Activated CD4-positive, CD25-positive, alpha-beta regulatory T cell treated with anti-CD3 and anti-CD28 coated beads, Interleukin-2, amount 50 U/mL, for 16 hours (primary cell): ENCODE results near the gene RNF40.
"Not testable (repeated sequence)": the region's sequence is repeated elsewhere in the genome, so short reads cannot be mapped to it uniquely, and the experiment has no call there.

Experiments
- DNase-seq: peaks from one replicate; pipeline ENCODE4 v3.0.0-alpha.2; 2020; ENCODE audit warnings: low read depth, low spot score

RNF40 gene

DNA sequence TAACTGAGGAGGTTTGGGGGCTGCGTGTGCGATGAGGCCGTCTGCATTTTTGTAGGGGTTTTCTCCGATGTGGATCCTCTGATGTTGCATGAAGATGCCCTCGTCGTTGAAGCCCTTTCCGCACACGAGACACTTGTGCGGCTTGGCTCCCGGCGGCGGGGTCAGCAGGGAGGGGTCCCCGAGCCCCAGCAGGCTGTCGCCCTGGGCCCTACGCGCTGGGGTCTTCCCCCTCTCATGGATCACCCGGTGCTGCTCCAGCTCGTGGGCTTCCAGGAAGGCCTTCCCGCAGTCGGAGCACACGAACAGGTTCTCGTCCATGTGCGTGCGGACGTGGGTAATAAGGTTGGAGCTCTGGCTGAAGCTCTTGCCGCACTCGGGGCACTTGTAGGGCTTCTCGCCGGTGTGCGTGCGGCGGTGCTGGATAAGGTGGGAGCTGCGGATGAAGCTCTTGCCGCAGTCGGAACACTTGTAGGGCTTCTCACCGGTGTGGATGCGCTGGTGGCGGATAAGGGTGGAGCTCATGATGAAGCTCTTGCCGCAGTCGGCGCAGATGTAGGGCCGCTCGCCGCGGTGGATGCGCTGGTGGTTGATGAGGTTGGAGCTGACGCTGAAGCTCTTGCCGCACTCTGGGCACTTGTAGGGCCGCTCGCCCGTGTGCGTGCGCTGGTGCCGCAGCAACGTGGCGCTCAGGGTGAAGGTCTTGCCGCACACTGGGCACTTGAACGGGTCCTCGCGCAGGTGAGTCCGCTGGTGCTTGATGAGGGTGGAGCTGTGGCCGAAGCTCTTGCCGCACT, 20.6 kb downstream of the RNF40 start:
- DNase-seq: no peak

DNA sequence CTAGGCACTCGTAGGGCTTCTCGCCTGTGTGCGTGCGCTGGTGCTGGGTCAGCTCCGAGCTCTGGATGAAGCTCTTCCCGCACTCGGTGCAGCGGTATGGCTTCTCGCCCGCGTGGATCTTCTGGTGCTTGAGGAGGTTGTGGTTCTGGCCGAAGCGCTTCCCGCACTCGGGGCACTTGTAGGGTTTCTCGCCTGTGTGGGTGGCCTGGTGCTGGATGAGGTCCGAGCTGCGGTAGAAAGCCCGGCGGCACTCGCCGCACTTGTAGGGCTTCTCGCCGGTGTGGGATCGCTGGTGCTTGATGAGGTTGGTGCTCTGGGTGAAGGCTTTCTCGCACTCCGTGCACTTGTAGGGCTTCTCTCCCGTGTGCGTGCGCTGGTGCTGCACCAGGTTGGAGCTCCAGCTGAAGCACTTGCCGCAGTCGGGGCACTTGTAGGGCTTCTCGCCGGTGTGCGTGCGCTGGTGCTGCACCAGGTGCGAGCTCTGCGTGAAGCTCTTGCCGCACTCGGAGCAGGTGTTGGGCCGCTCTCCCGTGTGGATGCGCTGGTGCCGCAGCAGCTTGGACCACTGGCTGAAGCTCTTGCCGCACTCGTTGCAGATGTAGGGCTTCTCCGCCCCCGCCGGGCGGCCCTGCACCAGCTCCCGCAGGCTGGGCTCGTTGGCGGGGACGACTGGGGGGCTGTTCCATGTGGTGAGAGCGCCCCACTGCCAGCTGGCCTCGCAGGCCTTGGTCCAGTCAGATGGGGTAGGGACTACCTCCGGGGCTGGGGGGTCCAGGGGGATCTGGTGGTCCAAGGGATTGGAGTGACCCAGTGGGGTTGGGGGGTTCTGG, 21.4 kb downstream of the RNF40 start:
- DNase-seq: no peak

DNA sequence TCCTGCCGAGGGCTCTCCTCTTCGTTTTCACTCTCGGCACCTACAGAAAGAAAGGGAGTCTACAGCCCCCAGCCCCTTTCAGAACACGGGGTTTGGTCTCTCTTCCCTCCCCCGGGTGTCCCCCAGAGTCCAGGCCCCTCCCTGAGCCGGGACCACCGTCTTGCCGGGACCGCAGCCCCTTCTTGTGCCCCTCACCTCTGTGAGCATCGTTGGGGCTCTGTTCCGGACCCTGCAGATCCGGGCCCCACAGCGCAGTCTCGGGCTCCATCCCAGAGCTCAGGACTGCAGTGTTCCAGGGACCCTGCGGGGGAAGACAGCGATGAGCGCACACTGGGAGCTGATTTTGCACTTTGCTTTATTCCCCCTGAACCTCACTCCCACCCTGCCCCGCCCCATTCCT, 22.1 kb downstream of the RNF40 start:
- DNase-seq: no peak

DNA sequence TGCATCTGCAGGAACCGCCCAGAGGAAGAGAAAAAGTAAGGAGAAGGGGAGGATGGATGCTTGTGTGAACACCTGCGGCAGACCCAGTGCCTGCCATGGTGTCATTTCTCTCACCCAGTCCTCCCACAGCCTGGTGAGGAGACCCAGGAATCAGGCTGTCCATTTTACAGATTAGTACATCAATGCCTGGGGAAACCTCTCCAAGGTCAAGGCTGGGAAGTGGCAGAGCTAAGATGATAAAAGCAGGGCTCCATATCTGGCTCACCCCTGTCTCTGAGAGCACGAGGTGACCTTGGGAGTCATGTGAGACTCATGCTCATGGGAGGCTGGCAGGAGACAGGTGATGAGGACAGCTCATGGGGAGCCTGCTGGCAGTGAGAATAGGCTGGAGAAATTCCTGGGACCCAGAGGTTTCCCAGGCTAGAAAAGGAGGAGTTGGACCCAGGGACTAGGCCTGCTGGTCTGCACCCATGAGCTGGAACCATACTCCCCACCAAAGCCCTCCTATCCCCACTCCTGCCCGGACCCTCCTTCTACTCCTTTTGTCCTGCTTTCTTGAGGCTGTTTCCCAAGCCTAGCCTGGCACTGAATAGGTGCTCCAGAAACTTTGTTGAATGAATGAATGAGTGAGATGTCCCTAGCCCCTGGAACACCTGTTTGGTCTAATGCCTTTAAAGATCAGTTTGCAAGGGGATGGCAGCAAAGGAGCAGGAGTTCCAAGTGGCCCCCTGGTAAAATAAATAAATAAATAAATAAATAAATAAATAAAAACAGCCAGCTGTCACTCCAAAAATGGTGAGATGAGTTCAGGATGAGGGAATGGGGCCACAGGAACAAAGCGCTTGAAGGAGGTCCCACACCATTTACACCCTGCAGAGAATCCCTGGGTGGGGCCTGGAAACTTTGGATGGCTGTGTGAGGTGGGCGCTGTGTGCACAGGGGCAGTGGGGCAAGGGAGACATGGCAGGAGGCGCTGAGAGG, 23.3 kb downstream of the RNF40 start:
- no peak for DNase-seq

DNA sequence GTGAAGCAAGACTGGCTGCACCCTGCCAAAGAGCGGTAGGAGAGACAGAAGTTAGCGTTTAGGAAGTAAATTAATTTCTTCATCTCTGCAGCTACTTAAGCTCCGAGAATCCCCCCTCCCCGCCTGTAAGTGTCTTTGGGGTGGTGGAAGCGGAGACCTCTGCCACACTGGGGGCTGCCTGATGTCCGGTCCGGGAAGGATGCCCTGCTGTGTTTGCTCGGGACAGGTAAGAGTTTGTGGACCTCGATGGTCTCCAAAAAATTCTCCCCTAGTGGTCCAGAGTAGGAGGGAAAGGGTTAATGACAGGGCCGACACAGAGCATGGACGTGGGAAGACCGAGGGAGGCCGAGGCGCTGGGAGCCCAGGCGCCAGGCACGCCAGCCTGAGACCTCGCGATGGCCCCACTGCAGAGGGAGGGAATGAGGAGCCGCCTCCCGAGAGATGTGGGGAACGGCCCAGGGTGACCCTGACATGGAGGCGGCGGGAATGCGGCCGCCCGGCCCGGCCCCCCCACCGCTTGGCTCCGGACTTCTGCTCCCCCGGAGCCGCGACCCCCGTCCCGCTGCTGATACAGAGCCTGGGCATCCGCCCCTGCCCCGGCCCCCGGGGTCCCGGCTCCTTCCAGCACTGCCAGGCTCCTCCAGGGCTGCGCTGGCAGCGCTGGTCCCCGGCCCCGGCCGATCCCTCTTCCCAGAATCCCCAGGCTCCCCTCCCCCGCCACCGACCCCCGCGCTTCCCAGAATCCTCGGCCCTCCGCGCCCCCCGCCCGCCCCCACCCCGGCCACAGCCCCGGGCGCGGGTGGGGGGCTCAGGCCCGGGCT, 24.2 kb downstream of the RNF40 start:
- no peak for DNase-seq

DNA sequence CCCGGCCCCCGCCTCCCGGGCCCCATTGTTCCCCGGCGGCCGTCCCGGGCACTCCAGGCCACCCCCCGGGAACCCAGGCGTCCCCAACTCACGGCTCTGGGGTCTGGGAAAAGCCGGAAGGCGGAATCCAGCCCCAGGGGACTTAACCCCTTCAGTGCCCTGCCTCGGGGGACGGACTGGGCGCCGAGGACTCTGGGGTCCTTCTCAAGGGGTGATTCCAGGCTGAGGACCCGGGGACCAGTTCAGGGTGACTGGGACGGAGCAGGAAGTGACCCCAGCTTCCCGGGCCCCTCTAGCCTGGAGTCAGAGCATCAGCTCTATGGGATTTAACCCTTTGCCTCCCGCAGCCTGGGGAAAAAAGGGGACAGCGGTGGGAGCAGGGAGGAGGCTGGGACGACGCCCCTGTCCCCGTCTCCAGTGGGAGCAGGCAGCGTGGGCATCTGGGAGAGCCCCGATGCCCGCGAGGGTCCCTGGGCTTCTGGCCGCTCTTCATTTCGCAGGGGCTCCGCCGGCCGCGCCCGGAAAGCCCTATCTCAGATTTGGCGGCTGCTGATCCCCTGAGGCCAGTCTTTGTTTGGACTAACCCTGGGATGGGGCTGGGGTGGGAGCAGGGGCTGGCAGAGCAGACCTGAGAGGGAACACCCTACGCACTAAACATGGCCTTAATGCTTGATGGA, 25.0 kb downstream of the RNF40 start, which contains the start of gene ZNF629:
TSS of gene ZNF629 (minus strand) at position 270 of the 677 bp plus-strand sequence. CDS start 2,723 bp downstream, outside the sequence.
- no peak for DNase-seq

DNA sequence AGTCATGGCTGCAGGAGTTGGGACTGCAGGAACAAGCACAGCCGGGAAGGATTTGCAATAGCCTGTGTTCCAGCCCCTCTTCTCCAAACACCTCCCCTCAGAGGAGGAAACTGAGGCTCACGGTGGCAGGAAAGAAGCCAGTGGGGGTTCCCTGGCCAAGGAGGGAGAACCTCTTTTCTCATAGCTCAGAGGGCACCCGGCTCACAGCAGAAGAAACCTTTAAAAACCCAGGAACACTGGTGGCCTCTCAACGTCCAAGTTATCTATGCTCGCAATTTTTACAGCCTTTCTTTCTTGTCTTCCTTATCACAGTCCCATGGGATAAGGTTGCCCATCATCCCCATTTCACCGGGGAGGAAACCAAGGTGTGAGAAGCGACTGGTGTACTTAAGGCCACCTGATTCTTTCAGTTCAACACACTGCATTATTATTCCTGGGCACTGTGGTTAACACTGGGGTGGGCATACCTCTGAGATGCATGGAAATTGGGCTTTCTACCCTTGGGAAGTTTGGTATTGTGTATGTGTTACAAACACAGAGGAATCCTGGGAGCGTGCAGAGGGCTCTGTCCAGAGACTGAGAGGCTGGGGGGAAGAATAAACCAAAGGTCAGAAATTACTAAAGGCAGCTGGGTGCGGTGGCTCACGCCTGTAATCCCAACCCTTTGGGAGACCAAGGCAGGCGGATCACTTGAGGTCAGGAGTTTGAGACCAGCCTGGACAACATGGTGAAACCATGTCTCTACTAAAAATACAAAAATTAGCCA, 25.7 kb downstream of the RNF40 start:
- DNase-seq: no peak

DNA sequence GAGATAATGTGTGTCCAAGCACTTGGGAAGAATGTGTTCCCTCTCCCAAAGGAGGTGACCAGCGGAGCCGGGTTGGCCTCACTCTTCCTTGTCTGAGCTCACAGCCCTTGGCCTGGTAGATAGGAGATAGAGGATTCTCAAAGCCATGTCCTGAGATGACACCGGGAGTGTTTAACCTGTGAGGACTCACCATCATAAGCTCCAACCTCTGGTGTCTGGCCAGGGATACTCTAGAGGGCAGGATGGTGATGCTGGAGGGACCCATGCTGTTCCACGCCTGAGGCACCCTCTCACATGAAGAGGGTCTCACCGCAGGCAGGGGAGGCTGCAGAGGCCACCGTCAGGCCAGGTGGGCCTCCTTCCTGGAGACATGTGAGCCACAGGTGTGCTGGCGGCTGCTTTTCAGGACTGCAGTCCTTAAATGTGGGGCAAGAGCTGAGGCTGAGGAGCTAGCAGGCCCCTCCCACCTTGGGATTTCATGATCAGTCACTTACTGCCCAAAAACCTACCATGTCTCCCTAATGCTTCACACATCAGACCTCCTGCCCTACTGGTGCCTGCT, 31.5 kb downstream of the RNF40 start:
- no peak for DNase-seq

DNA sequence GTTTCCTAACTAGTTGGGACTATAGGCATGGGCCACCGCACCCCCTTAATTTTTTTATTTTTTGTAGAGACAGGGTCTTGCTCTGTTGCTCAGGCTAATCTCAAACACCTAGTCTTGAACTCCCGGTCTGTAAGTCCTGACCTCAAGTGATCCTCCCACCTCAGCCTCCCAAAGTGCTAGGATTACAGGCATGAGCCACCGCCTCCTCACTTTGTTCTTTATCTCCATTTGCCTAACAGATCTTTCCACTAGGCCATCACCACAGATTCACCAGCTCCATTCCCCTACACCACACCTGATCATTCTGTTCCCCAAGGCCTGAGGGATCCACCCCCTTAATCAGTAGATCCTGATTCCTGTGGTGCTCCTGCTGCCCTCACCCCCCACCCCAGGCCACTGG, 32.5 kb downstream of the RNF40 start:
- DNase-seq: no peak

DNA sequence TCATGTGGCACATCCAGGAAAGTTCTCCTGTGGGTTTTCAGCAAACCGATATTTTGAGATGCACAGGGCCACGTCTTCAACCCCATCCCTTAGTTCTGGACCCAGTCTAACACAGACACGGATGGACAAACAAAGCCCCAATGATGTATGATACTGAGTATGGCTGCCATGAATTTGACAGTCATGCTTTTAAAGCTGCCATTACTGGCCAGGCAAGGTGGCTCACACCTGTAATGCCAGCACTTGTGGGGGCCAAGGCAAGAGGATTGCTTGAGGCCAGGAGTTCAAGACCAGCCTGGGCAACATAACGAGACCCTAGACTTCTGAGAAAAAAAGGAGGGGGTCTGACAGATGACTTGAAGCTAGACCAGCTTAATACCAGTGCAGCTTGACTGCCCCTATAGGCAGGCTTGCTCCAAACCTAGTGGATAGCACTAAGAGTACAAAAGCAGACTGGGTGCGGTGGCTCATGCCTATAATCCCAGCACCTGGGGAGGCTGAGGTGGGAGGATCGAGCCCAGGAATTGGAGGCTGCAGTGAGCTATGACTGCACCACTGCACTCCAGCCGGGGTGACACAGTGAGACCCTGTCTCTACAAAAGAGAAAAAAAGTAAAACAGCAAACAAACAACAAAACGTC, 35.7 kb downstream of the RNF40 start:
- no peak for DNase-seq

DNA sequence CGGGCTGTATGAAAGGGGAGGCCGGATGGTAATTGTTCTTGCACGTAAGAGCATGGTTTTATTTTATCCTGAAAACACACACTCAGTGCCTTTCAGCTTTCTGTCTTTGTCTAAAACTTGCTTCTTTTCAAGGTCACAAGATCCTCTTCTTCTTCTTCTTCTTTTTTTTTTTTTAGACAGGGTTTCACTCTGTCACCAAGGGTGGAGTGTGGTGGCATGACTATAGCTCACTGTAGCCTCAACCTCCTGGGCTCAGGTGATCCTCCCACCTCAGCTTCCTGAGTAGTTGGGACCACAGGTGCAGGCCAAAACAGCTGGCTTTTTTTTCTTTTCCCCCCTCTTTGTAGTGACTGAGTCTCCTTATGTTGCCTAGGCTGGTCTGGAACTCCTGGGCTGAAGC, 40.8 kb downstream of the RNF40 start:
- no peak for DNase-seq

DNA sequence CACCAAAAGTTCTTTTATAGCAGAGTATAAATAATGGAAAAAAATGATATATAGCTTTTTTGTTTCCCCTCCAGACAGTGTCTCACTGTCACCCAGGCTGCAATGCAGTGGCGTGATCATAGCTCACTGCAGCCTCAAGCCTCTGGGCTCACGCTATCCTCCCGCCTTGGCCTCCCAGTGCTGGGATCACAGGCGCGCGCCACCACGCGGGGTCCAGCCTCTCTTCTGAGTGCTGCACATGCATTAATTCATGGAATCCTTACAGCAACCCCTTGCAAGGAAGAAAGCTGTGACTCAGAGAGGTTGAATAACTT, 42.9 kb downstream of the RNF40 start:
- DNase-seq: no peak

DNA sequence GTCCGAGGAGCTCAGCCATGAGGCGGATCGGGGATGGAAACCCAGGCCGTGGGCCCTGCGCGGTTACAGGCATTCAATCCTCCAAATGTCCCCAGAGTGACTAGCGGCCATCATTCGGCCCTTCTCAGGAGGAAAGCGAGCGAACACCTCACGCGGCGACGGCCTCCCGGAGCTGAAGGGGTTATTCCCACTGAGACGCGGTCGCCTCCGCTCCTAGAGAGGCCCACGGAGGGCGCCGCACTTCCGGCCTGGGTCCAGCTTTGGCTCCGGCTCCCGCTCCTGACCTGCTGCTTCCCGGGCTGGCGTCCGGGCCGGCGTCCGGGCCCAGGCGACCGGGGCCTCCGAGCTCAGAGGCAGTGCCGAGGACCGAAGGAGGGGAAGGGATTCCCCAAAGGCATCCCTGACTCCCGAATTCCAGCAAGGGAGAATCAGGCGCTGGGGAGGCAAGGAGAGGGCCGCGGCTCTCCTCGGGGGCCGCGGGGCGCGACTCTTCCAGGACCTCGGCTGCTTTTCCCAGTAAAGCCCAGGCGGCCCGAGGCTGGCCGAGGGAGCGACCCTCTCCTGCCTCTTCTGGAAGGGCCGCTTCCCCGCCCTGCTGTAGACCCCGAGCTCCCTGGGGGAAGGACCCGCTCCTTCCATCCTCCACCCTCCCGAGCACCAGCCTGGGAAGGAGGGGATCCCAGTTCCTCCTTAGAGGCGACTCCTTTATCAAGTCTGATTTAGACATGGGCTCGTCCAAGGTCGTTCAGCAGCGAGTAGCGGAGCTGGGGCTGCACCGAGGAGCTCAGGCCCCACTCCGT, 43.4 kb downstream of the RNF40 start:
- no peak for DNase-seq

DNA sequence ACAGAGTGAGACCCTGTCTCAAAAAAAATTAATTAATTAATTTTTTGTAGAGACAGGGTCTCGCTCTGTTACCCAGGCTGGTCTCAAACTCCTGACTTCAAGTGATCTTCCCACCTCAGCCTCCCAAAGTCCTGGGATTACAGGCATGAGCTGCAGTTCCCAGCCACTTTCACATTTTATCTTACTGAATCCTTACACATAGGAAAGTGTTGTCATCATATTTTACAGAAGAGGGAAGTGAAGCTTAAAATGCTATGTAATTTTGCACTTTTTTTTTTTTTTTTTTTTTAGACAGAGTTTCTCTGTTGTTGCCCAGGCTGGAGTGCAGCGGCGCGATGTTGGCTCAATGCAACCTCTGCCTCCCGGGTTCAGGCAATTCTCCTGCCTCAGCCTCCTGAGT, 46.0 kb downstream of the RNF40 start:
- DNase-seq: no peak

DNA sequence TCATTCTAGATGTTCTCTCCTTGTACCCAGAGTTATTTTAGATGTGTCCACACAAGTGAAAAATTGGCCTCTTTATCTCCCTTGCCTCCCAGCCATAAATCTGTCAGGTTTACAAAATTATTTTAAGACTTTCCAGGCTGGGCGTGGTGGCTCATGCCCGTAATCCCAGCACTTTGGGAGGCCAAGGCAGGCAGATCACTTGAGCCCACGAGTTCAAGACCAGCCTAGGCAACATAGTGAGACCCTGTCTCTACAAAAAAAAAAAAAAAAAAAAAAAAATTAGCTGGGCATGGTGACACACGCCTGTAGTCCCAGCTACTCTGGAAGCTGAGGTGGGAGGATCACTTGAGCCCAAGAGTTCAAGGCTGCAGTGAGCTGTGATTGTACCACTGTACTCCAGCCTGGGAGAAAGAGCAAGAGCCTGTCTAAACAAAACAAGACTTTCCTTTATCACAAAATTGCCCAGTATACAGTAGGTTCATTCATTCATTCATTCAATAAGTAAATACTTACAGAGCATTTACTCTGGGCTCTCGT, 46.8 kb downstream of the RNF40 start:
- DNase-seq: not testable (repeated sequence)

DNA sequence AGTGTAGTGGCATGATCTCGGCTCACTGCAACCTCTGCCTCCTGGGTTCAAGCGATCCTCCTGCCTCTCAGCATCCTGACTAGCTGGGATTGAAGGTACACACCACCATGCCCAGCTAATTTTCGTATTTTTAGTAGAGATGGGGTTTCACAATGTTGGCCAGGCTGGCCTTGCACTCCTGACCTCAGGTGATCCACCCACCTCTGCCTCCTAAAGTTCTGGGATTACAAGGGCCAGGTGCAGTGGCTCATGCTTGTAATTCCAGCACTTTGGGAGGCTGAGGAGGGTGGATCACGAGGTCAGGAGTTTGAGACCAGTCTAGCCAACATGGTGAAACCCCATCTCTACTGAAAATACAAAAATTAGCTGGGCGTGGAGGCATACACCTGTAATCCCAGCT, 47.6 kb downstream of the RNF40 start:
- DNase-seq: not testable (repeated sequence)

DNA sequence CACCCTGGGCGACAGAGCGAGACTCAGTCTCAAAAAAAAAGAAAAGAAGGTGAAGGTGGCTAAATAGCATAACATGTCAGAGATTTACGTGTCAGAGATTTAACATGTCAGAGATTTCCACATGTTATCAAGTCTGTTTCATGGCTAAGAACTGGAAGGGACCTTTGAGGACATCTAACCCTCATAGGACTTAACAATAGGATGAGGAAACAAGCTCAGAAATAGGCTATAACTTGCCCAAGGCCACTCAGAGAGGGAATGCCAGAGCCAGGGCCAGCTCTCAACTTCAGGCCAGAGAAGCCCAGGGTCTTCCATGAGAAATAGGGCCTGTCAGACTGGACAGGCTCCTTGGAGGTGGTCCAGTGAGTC, 51.7 kb downstream of the RNF40 start:
- DNase-seq: no peak

DNA sequence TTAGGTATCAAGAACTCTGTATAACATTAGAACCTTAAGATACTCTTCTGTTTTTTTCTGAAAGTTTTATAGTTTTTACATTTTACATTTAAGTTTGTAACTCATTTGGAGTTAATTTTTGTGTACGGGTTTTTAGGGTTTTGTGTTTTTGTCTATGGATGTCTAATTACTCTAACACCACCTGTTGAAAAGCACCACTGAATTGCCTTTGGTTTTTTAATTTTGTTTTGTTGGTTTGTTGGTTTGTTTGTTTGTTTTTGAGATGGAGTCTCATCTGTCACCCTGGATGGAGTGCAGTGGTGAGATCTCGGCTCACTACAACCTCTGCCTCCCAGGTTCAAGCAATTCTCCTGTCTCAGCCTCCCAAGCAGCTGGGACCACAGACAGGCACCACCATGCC, 54.6 kb downstream of the RNF40 start:
- DNase-seq: no peak
